ENCODE measurements around the gene TMEM25. TPM values are rescaled to one million over a fixed set of nuclear protein-coding genes. Genes with fewer than 3 reads are reported as not detected.

Gene TMEM25
- total RNA-seq, 1 experiment from 2014 or later: 24.5 TPM

- Mint-ChIP-seq H3K9me3 (no peaks in the 10 kb centered on the region), H3K4me3 (no peak overlapping the region), H3K4me1 (0 out of 4 replicates have a peak, but pooled peaks cover 0 to 3% of the 10 kb centered on the region in 2 experiments), H3K27ac (no peak overlapping the region), H3K27me3 (ENCODE audit: low read depth) (no peaks in the 10 kb centered on the region), H3K36me3 (ENCODE audit: insufficient read depth in 1 of 3, low read depth in 3 of 3) (peaks cover 0 to 20% (median 15%) of the 10 kb centered on the region in 3 experiments; a peak in 6 of 7 replicates)
- no peak for DNase-seq
- no peak overlapping the region for H2BK20ac ChIP-seq (ENCODE audit: low read depth, low read length, poor library complexity, severe bottlenecking)
- TF ChIP-seq CTCF (conservative IDR thresholded peaks at IDR 0.05): no peak
- no peak overlapping the region for H3K4ac ChIP-seq (ENCODE audit: low read depth, low read length)
- no peak overlapping the region for H2AK5ac ChIP-seq (ENCODE audit: insufficient read length, low read length)
- H3K18ac ChIP-seq (ENCODE audit: insufficient read length, low read depth, low read length): no peak overlapping the region
- no peaks in the 10 kb centered on the region for H3K79me1 ChIP-seq (ENCODE audit: insufficient read depth, low read depth, low read length, poor library complexity, severe bottlenecking)
- H3K27ac ChIP-seq (ENCODE audit: insufficient read length, low read depth, low read length): no peak overlapping the region
- no peaks in the 10 kb centered on the region for H3K27me3 ChIP-seq (ENCODE audit: insufficient read depth, low read length)
- H4K8ac ChIP-seq (replicated peaks; ENCODE audit: insufficient read length, low read depth, low read length): no peak overlapping the region
- no peak overlapping the region for H3K56ac ChIP-seq (ENCODE audit: insufficient read length, low read depth, low read length)
- no peak overlapping the region for H2BK5ac ChIP-seq (ENCODE audit: insufficient read length, low read length)
- no peak overlapping the region for H3K23ac ChIP-seq (ENCODE audit: insufficient read length, low read depth, low read length)
- H3K9ac ChIP-seq (ENCODE audit: extremely low read depth, insufficient read length, low read length): no peak overlapping the region
- no peak overlapping the region for H3K14ac ChIP-seq (ENCODE audit: insufficient read depth, low read length)
- H3K23me2 ChIP-seq (ENCODE audit: insufficient read length, low read depth, low read length, poor library complexity, severe bottlenecking): no peaks in the 10 kb centered on the region
- H3K4me1 ChIP-seq (ENCODE audit: insufficient read depth, low read length): no peaks in the 10 kb centered on the region
- H3K4me2 ChIP-seq (ENCODE audit: insufficient read depth, insufficient read length, low read length): no peak overlapping the region
- no peak overlapping the region for H2AFZ ChIP-seq (ENCODE audit: low read length)
- H4K91ac ChIP-seq (ENCODE audit: insufficient read length, low read depth, low read length): no peak overlapping the region
- H2BK15ac ChIP-seq (ENCODE audit: low read depth, low read length): no peak overlapping the region
- whole genome bisulfite sequencing (ENCODE audit: extremely low coverage, insufficient read length, low lambda C conversion rate): no CpG with 5 or more reads among the region's 6 CpGs
- no peaks in the 10 kb centered on the region for H4K20me1 ChIP-seq (ENCODE audit: control insufficient read depth, insufficient read depth, insufficient read length)
- no peak overlapping the region for H3T11ph ChIP-seq (ENCODE audit: low read length)
- H2BK120ac ChIP-seq (ENCODE audit: low read depth, low read length, poor library complexity, severe bottlenecking): no peak overlapping the region
- no peaks in the 10 kb centered on the region for H3K79me2 ChIP-seq (ENCODE audit: insufficient read depth, low read length)
- H3K9me3 ChIP-seq (ENCODE audit: control insufficient read depth, low read depth, low read length): no peaks in the 10 kb centered on the region
- H2BK12ac ChIP-seq (ENCODE audit: insufficient read length, low read depth, low read length): no peak overlapping the region
- no peak overlapping the region for H4K5ac ChIP-seq (ENCODE audit: insufficient read length, low read depth, low read length)
These were observed 6.5 kb downstream of the TMEM25 start for GRCh38 chr11:118537409-118537980.

Data from H9 (cell line).